GM13976 (cell line): ENCODE measurements around the gene HK1.

Source experiments
- DNase-seq: peaks from one replicate; pipeline ENCODE4 v3.0.0; 2012; ENCODE audit warnings: low spot score
- in situ Hi-C: fragments of 300-500 bp; cut with MboI; formaldehyde crosslinking; loops from one replicate; pipeline ENCODE4 v1.12.0; 2022; ENCODE audit warnings: low sequenced_read_pairs, mixed read lengths, inconsistent platforms; ENCODE audit not compliant: unreplicated experiment
- TF ChIP-seq, protein P1 (sequence below): IDR thresholded peaks from 2 replicates; pipeline ENCODE4 v1.5.1; 2012; ENCODE audit warnings: borderline replicate concordance, mild to moderate bottlenecking; ENCODE audit not compliant: insufficient read depth; ENCODE audit errors: extremely low read depth, missing control alignments, control extremely low read depth

Gene HK1

GRCh38 chr10:69242852-69243212 is 35.5 kb upstream of the HK1 start:
- no peak for DNase-seq
- in situ Hi-C loops, result no loop called here
- TF ChIP-seq, protein P1, sequence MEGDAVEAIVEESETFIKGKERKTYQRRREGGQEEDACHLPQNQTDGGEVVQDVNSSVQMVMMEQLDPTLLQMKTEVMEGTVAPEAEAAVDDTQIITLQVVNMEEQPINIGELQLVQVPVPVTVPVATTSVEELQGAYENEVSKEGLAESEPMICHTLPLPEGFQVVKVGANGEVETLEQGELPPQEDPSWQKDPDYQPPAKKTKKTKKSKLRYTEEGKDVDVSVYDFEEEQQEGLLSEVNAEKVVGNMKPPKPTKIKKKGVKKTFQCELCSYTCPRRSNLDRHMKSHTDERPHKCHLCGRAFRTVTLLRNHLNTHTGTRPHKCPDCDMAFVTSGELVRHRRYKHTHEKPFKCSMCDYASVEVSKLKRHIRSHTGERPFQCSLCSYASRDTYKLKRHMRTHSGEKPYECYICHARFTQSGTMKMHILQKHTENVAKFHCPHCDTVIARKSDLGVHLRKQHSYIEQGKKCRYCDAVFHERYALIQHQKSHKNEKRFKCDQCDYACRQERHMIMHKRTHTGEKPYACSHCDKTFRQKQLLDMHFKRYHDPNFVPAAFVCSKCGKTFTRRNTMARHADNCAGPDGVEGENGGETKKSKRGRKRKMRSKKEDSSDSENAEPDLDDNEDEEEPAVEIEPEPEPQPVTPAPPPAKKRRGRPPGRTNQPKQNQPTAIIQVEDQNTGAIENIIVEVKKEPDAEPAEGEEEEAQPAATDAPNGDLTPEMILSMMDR, result no peak

- TF ChIP-seq, protein P1, result no peak
- in situ Hi-C loops, result no loop called here
- DNase-seq, result no peak
Observed at GRCh38 chr10:69243817-69244216, 34.5 kb upstream of the HK1 start.

DNA sequence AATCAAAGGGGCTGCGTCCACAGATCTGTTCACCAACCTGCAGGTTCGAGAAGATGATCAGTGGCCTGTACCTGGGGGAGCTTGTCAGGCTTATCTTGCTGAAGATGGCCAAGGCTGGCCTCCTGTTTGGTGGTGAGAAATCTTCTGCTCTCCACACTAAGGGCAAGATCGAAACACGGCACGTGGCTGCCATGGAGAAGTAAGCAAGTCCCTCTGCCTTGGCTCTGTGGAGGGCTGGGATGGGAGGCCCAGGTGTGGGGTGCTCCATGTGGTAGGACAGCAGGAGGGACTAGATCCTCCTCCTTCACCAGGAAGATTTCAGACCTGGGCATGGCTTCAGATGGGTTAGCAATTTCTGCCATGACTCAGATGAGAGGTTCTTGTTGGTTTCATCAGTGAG is 32.3 kb upstream of the HK1 start:
- no peak for DNase-seq
- in situ Hi-C loops, result no loop called here
- TF ChIP-seq, protein P1, result no peak

DNA sequence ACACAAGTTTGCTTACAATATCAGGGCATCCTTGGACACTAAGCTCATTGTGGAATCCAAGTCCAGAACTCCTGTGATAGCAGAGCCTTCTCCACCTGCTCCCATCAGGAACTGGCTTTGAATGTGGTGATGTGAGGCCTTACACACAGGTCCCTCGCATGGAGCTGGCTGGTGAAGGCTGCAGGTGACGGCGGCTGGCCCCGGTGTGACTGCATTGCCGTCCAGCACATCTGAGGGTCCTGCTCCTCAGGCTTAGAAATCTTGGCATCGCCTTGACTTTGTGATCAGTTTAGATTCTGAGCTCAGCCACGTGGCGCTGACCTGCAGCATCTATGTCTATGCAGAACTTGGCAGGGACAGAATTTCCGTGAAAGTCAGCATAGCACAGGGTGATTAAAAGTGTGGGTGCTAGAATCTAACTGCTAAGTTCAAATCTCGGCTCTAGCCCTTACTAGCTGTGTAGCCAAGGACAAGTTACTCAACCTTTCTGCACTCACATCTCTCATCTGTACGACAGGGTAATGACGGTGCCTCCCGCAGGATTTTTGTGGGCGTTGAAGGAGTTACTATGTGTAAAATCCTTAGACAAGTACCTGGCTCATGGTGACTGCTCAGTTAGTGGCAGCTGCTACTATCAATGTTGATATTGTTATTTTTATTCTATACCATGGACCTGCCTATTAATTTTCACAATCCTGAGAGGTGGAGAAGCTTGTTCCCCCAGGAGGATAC is 31.5 kb upstream of the HK1 start:
- TF ChIP-seq, protein P1, result no peak
- no peak for DNase-seq
- in situ Hi-C loops, result no loop called here

GRCh38 chr10:69247313-69247710 is 31.0 kb upstream of the HK1 start:
- TF ChIP-seq, protein P1, result no peak
- no peak for DNase-seq
- in situ Hi-C loops, result no loop called here

DNA sequence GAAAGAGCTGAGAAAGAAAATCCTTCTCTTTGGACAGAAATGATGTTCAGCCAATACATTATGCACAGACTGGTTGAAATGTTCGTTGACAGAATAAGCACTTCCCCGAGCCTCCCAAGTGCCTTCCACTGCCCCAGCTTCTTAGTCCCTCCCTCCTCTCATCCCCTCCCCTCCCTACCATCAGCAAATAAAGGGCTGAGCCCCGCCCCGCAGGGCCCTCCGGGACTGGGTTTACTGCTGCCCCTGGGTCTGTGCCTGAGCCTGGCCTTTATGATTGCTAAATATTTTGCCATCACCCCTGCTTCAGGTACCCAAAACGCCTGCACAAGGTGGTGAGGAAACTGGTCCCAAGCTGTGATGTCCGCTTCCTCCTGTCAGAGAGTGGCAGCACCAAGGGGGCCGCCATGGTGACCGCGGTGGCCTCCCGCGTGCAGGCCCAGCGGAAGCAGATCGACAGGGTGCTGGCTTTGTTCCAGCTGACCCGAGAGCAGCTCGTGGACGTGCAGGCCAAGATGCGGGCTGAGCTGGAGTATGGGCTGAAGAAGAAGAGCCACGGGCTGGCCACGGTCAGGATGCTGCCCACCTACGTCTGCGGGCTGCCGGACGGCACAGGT is 30.1 kb upstream of the HK1 start:
- DNase-seq, result no peak
- TF ChIP-seq, protein P1, result no peak
- in situ Hi-C loops, result no loop called here
